ENCODE results near the gene RIOK3.
A peak's percentile ranks its signal among the peaks of the same experiment; 100 is the strongest.

RIOK3 gene

GRCh38 chr18:23437357-23438045 lies 15.6 kb upstream of the RIOK3 start:
- Mint-ChIP-seq H3K9me3 (no peaks in the 10 kb centered on the region), H3K27me3 (ENCODE audit: low read depth) (peaks cover 2% of the 10 kb centered on the region), H3K4me3 (peak overlapping the region; percentile 92), H3K27ac (peak overlapping the region; percentile 72), H3K36me3 (ENCODE audit: low read depth) (no peaks in the 10 kb centered on the region), H3K4me1 (ENCODE audit: low read depth) (peaks cover 13% of the 10 kb centered on the region)
- DNase-seq (ENCODE audit: low spot score), result peak; percentile 80

GRCh38 chr18:23438046-23438377 lies 15.1 kb upstream of the RIOK3 start:
- peaks cover 13% of the 10 kb centered on the region for H3K4me1 Mint-ChIP-seq (ENCODE audit: low read depth)
- no peaks in the 10 kb centered on the region for H3K9me3 Mint-ChIP-seq
- no peak overlapping the region for H3K27ac Mint-ChIP-seq
- H3K36me3 Mint-ChIP-seq (ENCODE audit: low read depth), result no peaks in the 10 kb centered on the region
- H3K27me3 Mint-ChIP-seq (ENCODE audit: low read depth), result peaks cover 3% of the 10 kb centered on the region
- DNase-seq (ENCODE audit: low spot score), result no peak
- peak overlapping the region; percentile 92 for H3K4me3 Mint-ChIP-seq

GRCh38 chr18:23438608-23439366 lies 14.3 kb upstream of the RIOK3 start:
- Mint-ChIP-seq H3K27ac (no peak overlapping the region), H3K27me3 (ENCODE audit: low read depth) (peaks cover 4% of the 10 kb centered on the region), H3K4me3 (peak overlapping the region; percentile 92), H3K9me3 (no peaks in the 10 kb centered on the region), H3K4me1 (ENCODE audit: low read depth) (peaks cover 13% of the 10 kb centered on the region), H3K36me3 (ENCODE audit: low read depth) (no peaks in the 10 kb centered on the region)
- peak; percentile 14 for DNase-seq (ENCODE audit: low spot score)

GRCh38 chr18:23440131-23440530 lies 13.0 kb upstream of the RIOK3 start:
- Mint-ChIP-seq H3K36me3 (ENCODE audit: low read depth) (no peaks in the 10 kb centered on the region), H3K4me1 (ENCODE audit: low read depth) (peaks cover 13% of the 10 kb centered on the region), H3K4me3 (peak overlapping the region; percentile 24), H3K9me3 (no peaks in the 10 kb centered on the region), H3K27ac (no peak overlapping the region), H3K27me3 (ENCODE audit: low read depth) (peaks cover 7% of the 10 kb centered on the region)
- DNase-seq (ENCODE audit: low spot score), result no peak

- Mint-ChIP-seq H3K4me3 (no peak overlapping the region), H3K27me3 (ENCODE audit: low read depth) (peaks cover 16% of the 10 kb centered on the region), H3K36me3 (ENCODE audit: low read depth) (no peaks in the 10 kb centered on the region), H3K9me3 (no peaks in the 10 kb centered on the region), H3K27ac (no peak overlapping the region), H3K4me1 (ENCODE audit: low read depth) (peaks cover 8% of the 10 kb centered on the region)
- DNase-seq (ENCODE audit: low spot score), result no peak
Observed at GRCh38 chr18:23442958-23443357, 10.1 kb upstream of the RIOK3 start.

- H3K27ac Mint-ChIP-seq, result no peak overlapping the region
- H3K9me3 Mint-ChIP-seq, result no peaks in the 10 kb centered on the region
- H3K4me3 Mint-ChIP-seq, result no peak overlapping the region
- peaks cover 18% of the 10 kb centered on the region for H3K27me3 Mint-ChIP-seq (ENCODE audit: low read depth)
- no peaks in the 10 kb centered on the region for H3K36me3 Mint-ChIP-seq (ENCODE audit: low read depth)
- DNase-seq (ENCODE audit: low spot score), result no peak
- peaks cover 16% of the 10 kb centered on the region for H3K4me1 Mint-ChIP-seq (ENCODE audit: low read depth)
Observed at GRCh38 chr18:23448291-23448690, 4.8 kb upstream of the RIOK3 start.

GRCh38 chr18:23450022-23450421 lies 3.1 kb upstream of the RIOK3 start:
- Mint-ChIP-seq H3K36me3 (ENCODE audit: low read depth) (peaks cover 2% of the 10 kb centered on the region), H3K9me3 (no peaks in the 10 kb centered on the region), H3K27me3 (ENCODE audit: low read depth) (peaks cover 16% of the 10 kb centered on the region), H3K4me3 (no peak overlapping the region), H3K27ac (no peak overlapping the region), H3K4me1 (ENCODE audit: low read depth) (peaks cover 27% of the 10 kb centered on the region)
- DNase-seq (ENCODE audit: low spot score), result no peak

- Mint-ChIP-seq H3K27me3 (ENCODE audit: low read depth) (peaks cover 16% of the 10 kb centered on the region), H3K27ac (no peak overlapping the region), H3K4me1 (ENCODE audit: low read depth) (peaks cover 28% of the 10 kb centered on the region), H3K36me3 (ENCODE audit: low read depth) (peaks cover 2% of the 10 kb centered on the region), H3K9me3 (no peaks in the 10 kb centered on the region), H3K4me3 (no peak overlapping the region)
- no peak for DNase-seq (ENCODE audit: low spot score)
Observed at GRCh38 chr18:23451011-23451410, 2.1 kb upstream of the RIOK3 start.

- Mint-ChIP-seq H3K36me3 (ENCODE audit: low read depth) (peaks cover 5% of the 10 kb centered on the region), H3K27me3 (ENCODE audit: low read depth) (peaks cover 13% of the 10 kb centered on the region), H3K27ac (no peak overlapping the region), H3K4me1 (ENCODE audit: low read depth) (peaks cover 28% of the 10 kb centered on the region), H3K4me3 (no peak overlapping the region), H3K9me3 (no peaks in the 10 kb centered on the region)
- no peak for DNase-seq (ENCODE audit: low spot score)
Observed at GRCh38 chr18:23451491-23451890, 1.6 kb upstream of the RIOK3 start.

- no peak for DNase-seq (ENCODE audit: low spot score)
- Mint-ChIP-seq H3K27me3 (ENCODE audit: low read depth) (peaks cover 11% of the 10 kb centered on the region), H3K9me3 (no peaks in the 10 kb centered on the region), H3K4me1 (ENCODE audit: low read depth) (peaks cover 33% of the 10 kb centered on the region), H3K36me3 (ENCODE audit: low read depth) (peaks cover 11% of the 10 kb centered on the region), H3K4me3 (peak overlapping the region; percentile 100), H3K27ac (peak overlapping the region; percentile 96)
Observed at GRCh38 chr18:23452347-23452727, 750 bp upstream of the RIOK3 start.

- Mint-ChIP-seq H3K4me3 (peak overlapping the region; percentile 100), H3K27me3 (ENCODE audit: low read depth) (peaks cover 6% of the 10 kb centered on the region), H3K9me3 (no peaks in the 10 kb centered on the region), H3K4me1 (ENCODE audit: low read depth) (peaks cover 44% of the 10 kb centered on the region), H3K27ac (peak overlapping the region; percentile 96), H3K36me3 (ENCODE audit: low read depth) (peaks cover 14% of the 10 kb centered on the region)
- DNase-seq (ENCODE audit: low spot score), result no peak
Observed at GRCh38 chr18:23453680-23454058, 582 bp downstream of the RIOK3 start.

GRCh38 chr18:23456835-23457234 lies 3.7 kb downstream of the RIOK3 start:
- H3K27me3 Mint-ChIP-seq (ENCODE audit: low read depth), result no peaks in the 10 kb centered on the region
- DNase-seq (ENCODE audit: low spot score), result no peak
- H3K4me1 Mint-ChIP-seq (ENCODE audit: low read depth), result peaks cover 57% of the 10 kb centered on the region
- no peak overlapping the region for H3K27ac Mint-ChIP-seq
- H3K9me3 Mint-ChIP-seq, result no peaks in the 10 kb centered on the region
- H3K4me3 Mint-ChIP-seq, result no peak overlapping the region
- H3K36me3 Mint-ChIP-seq (ENCODE audit: low read depth), result peaks cover 24% of the 10 kb centered on the region

- H3K27me3 Mint-ChIP-seq (ENCODE audit: low read depth), result no peaks in the 10 kb centered on the region
- H3K27ac Mint-ChIP-seq, result peak overlapping the region; percentile 51
- DNase-seq (ENCODE audit: low spot score), result no peak
- peaks cover 45% of the 10 kb centered on the region for H3K4me1 Mint-ChIP-seq (ENCODE audit: low read depth)
- peak overlapping the region; percentile 8 for H3K4me3 Mint-ChIP-seq
- H3K36me3 Mint-ChIP-seq (ENCODE audit: low read depth), result peaks cover 41% of the 10 kb centered on the region
- no peaks in the 10 kb centered on the region for H3K9me3 Mint-ChIP-seq
Observed at GRCh38 chr18:23458830-23459529, 5.9 kb downstream of the RIOK3 start.

- Mint-ChIP-seq H3K4me3 (no peak overlapping the region), H3K27me3 (ENCODE audit: low read depth) (no peaks in the 10 kb centered on the region), H3K27ac (peak overlapping the region; percentile 28), H3K4me1 (ENCODE audit: low read depth) (peaks cover 40% of the 10 kb centered on the region), H3K9me3 (no peaks in the 10 kb centered on the region), H3K36me3 (ENCODE audit: low read depth) (peaks cover 44% of the 10 kb centered on the region)
- DNase-seq (ENCODE audit: low spot score), result no peak
Observed at GRCh38 chr18:23459530-23459921, 6.4 kb downstream of the RIOK3 start.
